Gastroesophageal sphincter (tissue), 2 donors: ENCODE data around the gene FIGLA.

Source experiments
- EP300 ChIP-seq: sonication (generic); formaldehyde crosslinking; IDR thresholded peaks from one replicate; pipeline ENCODE4 v1.6.1; 2017; ENCODE audit warnings: antibody characterized with exemption, mild to moderate bottlenecking
- POLR2A ChIP-seq, 2 donors: fragments of 450-650 bp; IDR thresholded peaks; one replicate each; pipeline ENCODE4 v1.6.1; 2017; ENCODE audit warnings: antibody characterized with exemption in 2 of 2, mild to moderate bottlenecking in 2 of 2, moderate library complexity in 1 of 2
- POLR2AphosphoS5 ChIP-seq: sonication (generic); formaldehyde crosslinking; IDR thresholded peaks from one replicate; pipeline ENCODE4 v1.6.1; 2017; ENCODE audit warnings: antibody characterized with exemption

GRCh38 chr2:70835643-70836042 lies 45.2 kb upstream of the FIGLA start, which contains the start of gene CD207:
- TF ChIP-seq POLR2A (IDR thresholded peaks at IDR 0.05) (no peak), POLR2AphosphoS5 (no peak), EP300 (no peak)
